ENCODE measurements around the gene STPG1.

STPG1 gene

GRCh38 chr1:24374891-24375786, 38.4 kb downstream of the STPG1 start:
- no peak overlapping the region for H2AFZ ChIP-seq (ENCODE audit: low read length)

GRCh38 chr1:24373710-24374109, 39.9 kb downstream of the STPG1 start:
- Histone ChIP-seq H3F3A (ENCODE audit: insufficient read depth, low read length) (no peaks in the 10 kb centered on the region), H3K9ac (ENCODE audit: low read length) (no peak overlapping the region), H3K9me3 (replicated peaks; ENCODE audit: insufficient read depth, low read length) (no peaks in the 10 kb centered on the region), H3K27ac (ENCODE audit: low read length) (no peak overlapping the region), H3K4me2 (ENCODE audit: low read depth, low read length) (no peak overlapping the region), H3K4me1 (ENCODE audit: low read length) (no peaks in the 10 kb centered on the region), H3K9me2 (replicated peaks; ENCODE audit: insufficient read depth, low read length) (no peaks in the 10 kb centered on the region), H4K20me1 (ENCODE audit: insufficient read depth, low read length) (no peaks in the 10 kb centered on the region), H2AFZ (ENCODE audit: low read length) (no peak overlapping the region), H3K27me3 (replicated peaks; ENCODE audit: insufficient read depth, low read length) (no peaks in the 10 kb centered on the region), H3K79me2 (ENCODE audit: low read length) (no peaks in the 10 kb centered on the region), H3K4me3 (ENCODE audit: low read length) (no peak overlapping the region), H3K36me3 (replicated peaks; ENCODE audit: insufficient read depth, low read length) (no peaks in the 10 kb centered on the region)
- TF ChIP-seq EZH2phosphoT487 (IDR thresholded peaks at IDR 0.05; ENCODE audit: low read length) (no peak), EZH2 (optimal IDR thresholded peaks at IDR 0.05; ENCODE audit: low read depth, low read length) (no peak), CTCF (IDR thresholded peaks at IDR 0.05; ENCODE audit: low read length) (no peak)
- no peak for DNase-seq

More at GRCh38 chr1:24374891-24375786, 38.4 kb downstream of the STPG1 start:
- H3K4me1 ChIP-seq (ENCODE audit: low read length), result no peaks in the 10 kb centered on the region
- no peaks in the 10 kb centered on the region for H3K27me3 ChIP-seq (replicated peaks; ENCODE audit: insufficient read depth, low read length)
- no peak for TF ChIP-seq CTCF (IDR thresholded peaks at IDR 0.05; ENCODE audit: low read length)
- no peak overlapping the region for H3K27ac ChIP-seq (ENCODE audit: low read length)
- no peaks in the 10 kb centered on the region for H3K36me3 ChIP-seq (replicated peaks; ENCODE audit: insufficient read depth, low read length)
- no peaks in the 10 kb centered on the region for H3K9me3 ChIP-seq (replicated peaks; ENCODE audit: insufficient read depth, low read length)
- H3F3A ChIP-seq (ENCODE audit: insufficient read depth, low read length), result no peaks in the 10 kb centered on the region
- DNase-seq, result no peak
- H3K79me2 ChIP-seq (ENCODE audit: low read length), result no peaks in the 10 kb centered on the region
- no peak overlapping the region for H3K4me2 ChIP-seq (ENCODE audit: low read depth, low read length)
- H3K9ac ChIP-seq (ENCODE audit: low read length), result no peak overlapping the region
- H4K20me1 ChIP-seq (ENCODE audit: insufficient read depth, low read length), result no peaks in the 10 kb centered on the region
- no peaks in the 10 kb centered on the region for H3K9me2 ChIP-seq (replicated peaks; ENCODE audit: insufficient read depth, low read length)
- H3K4me3 ChIP-seq (ENCODE audit: low read length), result no peak overlapping the region

GRCh38 chr1:24373044-24373443, 40.5 kb downstream of the STPG1 start:
- no peak for DNase-seq
- Histone ChIP-seq H2AFZ (ENCODE audit: low read length) (no peak overlapping the region), H3K9me2 (replicated peaks; ENCODE audit: insufficient read depth, low read length) (no peaks in the 10 kb centered on the region), H3K4me1 (ENCODE audit: low read length) (no peaks in the 10 kb centered on the region), H3K27ac (ENCODE audit: low read length) (no peak overlapping the region), H3K4me3 (ENCODE audit: low read length) (no peak overlapping the region), H3K4me2 (ENCODE audit: low read depth, low read length) (no peak overlapping the region), H4K20me1 (ENCODE audit: insufficient read depth, low read length) (no peaks in the 10 kb centered on the region), H3K36me3 (replicated peaks; ENCODE audit: insufficient read depth, low read length) (no peaks in the 10 kb centered on the region), H3F3A (ENCODE audit: insufficient read depth, low read length) (no peaks in the 10 kb centered on the region), H3K9me3 (replicated peaks; ENCODE audit: insufficient read depth, low read length) (no peaks in the 10 kb centered on the region), H3K79me2 (ENCODE audit: low read length) (no peaks in the 10 kb centered on the region), H3K27me3 (replicated peaks; ENCODE audit: insufficient read depth, low read length) (no peaks in the 10 kb centered on the region), H3K9ac (ENCODE audit: low read length) (no peak overlapping the region)
- TF ChIP-seq CTCF (IDR thresholded peaks at IDR 0.05; ENCODE audit: low read length), result no peak
